ENCODE data around the gene GTF2B.

- TF ChIP-seq, protein P1, sequence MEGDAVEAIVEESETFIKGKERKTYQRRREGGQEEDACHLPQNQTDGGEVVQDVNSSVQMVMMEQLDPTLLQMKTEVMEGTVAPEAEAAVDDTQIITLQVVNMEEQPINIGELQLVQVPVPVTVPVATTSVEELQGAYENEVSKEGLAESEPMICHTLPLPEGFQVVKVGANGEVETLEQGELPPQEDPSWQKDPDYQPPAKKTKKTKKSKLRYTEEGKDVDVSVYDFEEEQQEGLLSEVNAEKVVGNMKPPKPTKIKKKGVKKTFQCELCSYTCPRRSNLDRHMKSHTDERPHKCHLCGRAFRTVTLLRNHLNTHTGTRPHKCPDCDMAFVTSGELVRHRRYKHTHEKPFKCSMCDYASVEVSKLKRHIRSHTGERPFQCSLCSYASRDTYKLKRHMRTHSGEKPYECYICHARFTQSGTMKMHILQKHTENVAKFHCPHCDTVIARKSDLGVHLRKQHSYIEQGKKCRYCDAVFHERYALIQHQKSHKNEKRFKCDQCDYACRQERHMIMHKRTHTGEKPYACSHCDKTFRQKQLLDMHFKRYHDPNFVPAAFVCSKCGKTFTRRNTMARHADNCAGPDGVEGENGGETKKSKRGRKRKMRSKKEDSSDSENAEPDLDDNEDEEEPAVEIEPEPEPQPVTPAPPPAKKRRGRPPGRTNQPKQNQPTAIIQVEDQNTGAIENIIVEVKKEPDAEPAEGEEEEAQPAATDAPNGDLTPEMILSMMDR (IDR thresholded peaks at IDR 0.05) = no peak
- no peak for TF ChIP-seq EZH2 (IDR thresholded peaks at IDR 0.05; ENCODE audit: borderline replicate concordance, insufficient read depth, low read depth, low read length, poor library complexity, severe bottlenecking)
Observed at GRCh38 chr1:88920845-88921244, 29.5 kb upstream of the GTF2B start.
